ENCODE measurements around the gene TRANK1.

TRANK1 gene

DNA sequence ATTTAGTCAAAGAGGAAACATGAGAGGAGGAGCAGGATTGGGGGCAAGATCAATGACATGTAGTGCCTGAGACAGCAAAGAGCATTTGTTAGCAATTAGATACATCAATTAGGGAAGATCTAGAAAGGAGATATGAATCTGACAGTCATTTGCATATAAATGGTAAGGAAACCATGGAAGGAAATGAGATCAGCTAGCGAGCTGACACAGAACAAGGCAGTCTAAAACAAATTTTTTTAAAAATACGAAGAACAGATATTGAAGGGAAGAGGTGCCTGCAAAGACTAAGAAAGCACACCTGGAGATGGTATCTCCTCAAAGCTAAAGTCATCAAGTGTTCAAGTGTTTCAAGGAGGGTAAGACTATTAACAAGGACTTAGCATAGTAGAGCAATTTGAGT, 43.5 kb upstream of the TRANK1 start:
- no peaks in the 10 kb centered on the region for H3K9me3 ChIP-seq (ENCODE audit: insufficient read depth, low read depth, low read length)
- no peak overlapping the region for H4K91ac ChIP-seq (ENCODE audit: low read depth, low read length)
- no peak overlapping the region for H2BK5ac ChIP-seq (ENCODE audit: low read depth, low read length, poor library complexity)
- H3K4me2 ChIP-seq (ENCODE audit: low read length) = no peak overlapping the region
- no CpG with 5 or more reads among the region's 2 CpGs for WGBS (ENCODE audit: extremely low coverage, insufficient coverage, insufficient read length)
- no peak overlapping the region for H2BK120ac ChIP-seq (ENCODE audit: insufficient read depth, low read length, poor library complexity)
- no peak overlapping the region for H3K14ac ChIP-seq (ENCODE audit: low read length)
- H3K9ac ChIP-seq (ENCODE audit: low read length) = no peak overlapping the region
- peaks cover 0 to 3% of the 10 kb centered on the region in 2 experiments for H3K4me1 ChIP-seq (ENCODE audit: control insufficient read depth in 1 of 2, insufficient read depth in 2 of 2, low read length in 2 of 2)
- peaks cover 6 to 16% of the 10 kb centered on the region in 2 experiments for H3K36me3 ChIP-seq (ENCODE audit: control insufficient read depth in 1 of 2, insufficient read depth in 2 of 2, low read length in 2 of 2)
- no peak overlapping the region for H2BK12ac ChIP-seq (ENCODE audit: low read length)
- H3K27ac ChIP-seq (ENCODE audit: low read depth, low read length) = no peak overlapping the region
- H3K18ac ChIP-seq (ENCODE audit: low read length) = no peak overlapping the region
- no peak overlapping the region for H4K8ac ChIP-seq (ENCODE audit: low read depth, low read length)
- no peak for DNase-seq
- H2AK5ac ChIP-seq (ENCODE audit: low read length) = no peak overlapping the region
- no peak overlapping the region for H3K4ac ChIP-seq (ENCODE audit: low read depth, low read length)
- no peaks in the 10 kb centered on the region for H3K27me3 ChIP-seq (ENCODE audit: insufficient read depth, low read length)
- no peak overlapping the region for H4K12ac ChIP-seq (ENCODE audit: low read depth, low read length)
- H3K79me2 ChIP-seq (ENCODE audit: control insufficient read depth, insufficient read depth, low read length, poor library complexity) = peaks cover 8% of the 10 kb centered on the region
- H3K23ac ChIP-seq (ENCODE audit: low read length) = no peak overlapping the region
- H2AFZ ChIP-seq (ENCODE audit: insufficient read depth, low read length, poor library complexity) = no peak overlapping the region
- no peak overlapping the region for H3K4me3 ChIP-seq (ENCODE audit: low read depth, low read length)
- peaks cover 6% of the 10 kb centered on the region for H3K79me1 ChIP-seq (ENCODE audit: low read length)

DNA sequence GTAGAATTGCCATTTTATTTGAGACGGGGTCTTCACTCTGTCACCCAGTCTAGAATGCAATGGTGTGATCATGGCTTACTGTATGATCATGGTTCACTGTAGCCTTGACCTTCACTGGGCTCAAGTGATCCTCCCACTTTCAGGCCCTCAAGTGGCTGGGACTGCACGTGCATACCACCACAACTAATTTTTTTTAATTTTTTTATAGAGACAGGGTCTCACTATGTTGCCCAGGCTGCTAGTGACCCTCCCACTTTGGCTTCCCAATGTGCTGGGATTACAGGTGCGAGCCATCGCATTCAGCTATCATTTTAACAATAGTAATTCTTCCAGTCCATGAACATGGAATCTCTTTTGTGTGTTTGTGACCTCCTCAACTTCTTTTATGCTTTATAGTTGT, 36.2 kb upstream of the TRANK1 start:
- Histone ChIP-seq H3K9ac (ENCODE audit: low read length) (no peak overlapping the region), H2AFZ (ENCODE audit: insufficient read depth, low read length, poor library complexity) (no peak overlapping the region), H3K4me2 (ENCODE audit: low read length) (no peak overlapping the region), H3K27me3 (ENCODE audit: insufficient read depth, low read length) (no peaks in the 10 kb centered on the region), H4K12ac (ENCODE audit: low read depth, low read length) (no peak overlapping the region), H3K4me3 (ENCODE audit: low read depth, low read length) (no peak overlapping the region), H3K23ac (ENCODE audit: low read length) (no peak overlapping the region), H4K91ac (ENCODE audit: low read depth, low read length) (no peak overlapping the region), H2AK5ac (ENCODE audit: low read length) (no peak overlapping the region), H3K27ac (ENCODE audit: low read depth, low read length) (no peak overlapping the region), H4K8ac (ENCODE audit: low read depth, low read length) (no peak overlapping the region), H3K4ac (ENCODE audit: low read depth, low read length) (no peak overlapping the region), H3K36me3 (ENCODE audit: control insufficient read depth in 1 of 2, insufficient read depth in 2 of 2, low read length in 2 of 2) (peaks cover 7 to 18% of the 10 kb centered on the region in 2 experiments), H3K9me3 (ENCODE audit: insufficient read depth, low read depth, low read length) (peaks cover 3% of the 10 kb centered on the region), H3K79me2 (ENCODE audit: control insufficient read depth, insufficient read depth, low read length, poor library complexity) (no peaks in the 10 kb centered on the region), H2BK5ac (ENCODE audit: low read depth, low read length, poor library complexity) (no peak overlapping the region), H2BK12ac (ENCODE audit: low read length) (no peak overlapping the region), H2BK120ac (ENCODE audit: insufficient read depth, low read length, poor library complexity) (no peak overlapping the region), H3K14ac (ENCODE audit: low read length) (no peak overlapping the region), H3K18ac (ENCODE audit: low read length) (no peak overlapping the region), H3K79me1 (ENCODE audit: low read length) (no peaks in the 10 kb centered on the region), H3K4me1 (ENCODE audit: control insufficient read depth in 1 of 2, insufficient read depth in 2 of 2, low read length in 2 of 2) (no peaks in the 10 kb centered on the region)
- no peak for DNase-seq
- WGBS (ENCODE audit: extremely low coverage, insufficient coverage, insufficient read length) = no CpG with 5 or more reads among the region's 4 CpGs

DNA sequence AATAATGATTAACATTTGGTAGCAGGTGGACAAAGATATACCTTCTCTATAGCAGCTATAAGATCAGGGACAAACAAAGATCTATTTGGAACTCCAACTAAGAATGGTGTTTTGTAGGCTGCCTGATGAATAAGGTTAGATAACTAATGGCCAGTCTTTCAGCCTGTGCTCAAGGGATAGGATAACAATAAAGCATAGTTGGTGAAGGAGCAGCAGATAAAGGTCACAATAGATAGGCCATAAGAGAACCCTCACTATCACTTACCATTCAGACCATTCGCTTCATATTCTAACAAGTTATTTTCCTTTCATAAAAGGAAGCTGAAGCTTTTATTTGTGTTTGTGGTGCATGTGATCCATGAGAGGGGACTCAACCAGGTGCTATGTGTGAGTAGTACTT, 28.3 kb upstream of the TRANK1 start:
- no peak overlapping the region for H2BK5ac ChIP-seq (ENCODE audit: low read depth, low read length, poor library complexity)
- H3K4me1 ChIP-seq (ENCODE audit: control insufficient read depth in 1 of 2, insufficient read depth in 2 of 2, low read length in 2 of 2) = peaks cover 0 to 4% of the 10 kb centered on the region in 2 experiments
- peaks cover 3% of the 10 kb centered on the region for H3K79me1 ChIP-seq (ENCODE audit: low read length)
- no peak for DNase-seq
- peaks cover 3% of the 10 kb centered on the region for H3K9me3 ChIP-seq (ENCODE audit: insufficient read depth, low read depth, low read length)
- no peak overlapping the region for H4K12ac ChIP-seq (ENCODE audit: low read depth, low read length)
- no peak overlapping the region for H3K23ac ChIP-seq (ENCODE audit: low read length)
- no peaks in the 10 kb centered on the region for H3K27me3 ChIP-seq (ENCODE audit: insufficient read depth, low read length)
- no peak overlapping the region for H3K14ac ChIP-seq (ENCODE audit: low read length)
- H3K18ac ChIP-seq (ENCODE audit: low read length) = no peak overlapping the region
- H3K4me2 ChIP-seq (ENCODE audit: low read length) = no peak overlapping the region
- no peaks in the 10 kb centered on the region for H3K79me2 ChIP-seq (ENCODE audit: control insufficient read depth, insufficient read depth, low read length, poor library complexity)
- no CpG with 5 or more reads among the region's 1 CpG for WGBS (ENCODE audit: extremely low coverage, insufficient coverage, insufficient read length)
- no peak overlapping the region for H3K27ac ChIP-seq (ENCODE audit: low read depth, low read length)
- H4K91ac ChIP-seq (ENCODE audit: low read depth, low read length) = no peak overlapping the region
- no peak overlapping the region for H2BK12ac ChIP-seq (ENCODE audit: low read length)
- H3K36me3 ChIP-seq (ENCODE audit: control insufficient read depth in 1 of 2, insufficient read depth in 2 of 2, low read length in 2 of 2) = peaks cover 0 to 2% of the 10 kb centered on the region in 2 experiments
- no peak overlapping the region for H3K4me3 ChIP-seq (ENCODE audit: low read depth, low read length)
- no peak overlapping the region for H3K9ac ChIP-seq (ENCODE audit: low read length)
- no peak overlapping the region for H2AFZ ChIP-seq (ENCODE audit: insufficient read depth, low read length, poor library complexity)
- no peak overlapping the region for H2BK120ac ChIP-seq (ENCODE audit: insufficient read depth, low read length, poor library complexity)
- H3K4ac ChIP-seq (ENCODE audit: low read depth, low read length) = no peak overlapping the region
- H4K8ac ChIP-seq (ENCODE audit: low read depth, low read length) = no peak overlapping the region
- no peak overlapping the region for H2AK5ac ChIP-seq (ENCODE audit: low read length)

DNA sequence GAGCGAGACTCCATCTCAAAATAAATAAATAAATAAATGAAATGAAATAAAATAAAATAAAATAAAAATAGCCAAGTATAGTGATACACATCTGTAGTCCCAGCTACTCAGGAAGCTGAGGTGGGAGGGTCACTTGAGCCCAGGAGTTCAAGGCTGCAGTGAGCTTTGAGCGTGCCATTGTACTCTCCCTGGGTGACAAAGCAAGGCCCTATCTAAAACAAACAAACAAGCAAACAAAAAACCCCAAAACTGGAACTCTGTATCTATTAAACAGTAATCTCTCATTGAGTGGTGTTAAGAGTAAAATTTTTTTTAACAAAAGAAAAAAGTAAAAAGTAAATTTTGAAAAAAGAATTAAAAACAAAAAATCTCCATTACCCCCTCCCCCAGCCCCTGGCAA, 27.3 kb upstream of the TRANK1 start:
- no peak overlapping the region for H2BK120ac ChIP-seq (ENCODE audit: insufficient read depth, low read length, poor library complexity)
- H3K14ac ChIP-seq (ENCODE audit: low read length) = no peak overlapping the region
- H2BK5ac ChIP-seq (ENCODE audit: low read depth, low read length, poor library complexity) = no peak overlapping the region
- no peak overlapping the region for H4K8ac ChIP-seq (ENCODE audit: low read depth, low read length)
- H3K4me1 ChIP-seq (ENCODE audit: control insufficient read depth in 1 of 2, insufficient read depth in 2 of 2, low read length in 2 of 2) = peaks cover 0 to 4% of the 10 kb centered on the region in 2 experiments
- H2BK12ac ChIP-seq (ENCODE audit: low read length) = no peak overlapping the region
- no peak overlapping the region for H3K23ac ChIP-seq (ENCODE audit: low read length)
- WGBS (ENCODE audit: extremely low coverage, insufficient coverage, insufficient read length) = no CpG with 5 or more reads among the region's 2 CpGs
- peaks cover 3% of the 10 kb centered on the region for H3K79me1 ChIP-seq (ENCODE audit: low read length)
- no peak for DNase-seq
- no peak overlapping the region for H3K4ac ChIP-seq (ENCODE audit: low read depth, low read length)
- no peak overlapping the region for H3K9ac ChIP-seq (ENCODE audit: low read length)
- no peak overlapping the region for H4K91ac ChIP-seq (ENCODE audit: low read depth, low read length)
- H3K18ac ChIP-seq (ENCODE audit: low read length) = no peak overlapping the region
- no peak overlapping the region for H3K4me2 ChIP-seq (ENCODE audit: low read length)
- H2AFZ ChIP-seq (ENCODE audit: insufficient read depth, low read length, poor library complexity) = no peak overlapping the region
- no peaks in the 10 kb centered on the region for H3K79me2 ChIP-seq (ENCODE audit: control insufficient read depth, insufficient read depth, low read length, poor library complexity)
- no peaks in the 10 kb centered on the region for H3K27me3 ChIP-seq (ENCODE audit: insufficient read depth, low read length)
- H3K9me3 ChIP-seq (ENCODE audit: insufficient read depth, low read depth, low read length) = peaks cover 3% of the 10 kb centered on the region
- H3K4me3 ChIP-seq (ENCODE audit: low read depth, low read length) = no peak overlapping the region
- H2AK5ac ChIP-seq (ENCODE audit: low read length) = no peak overlapping the region
- H4K12ac ChIP-seq (ENCODE audit: low read depth, low read length) = no peak overlapping the region
- H3K27ac ChIP-seq (ENCODE audit: low read depth, low read length) = no peak overlapping the region
- H3K36me3 ChIP-seq (ENCODE audit: control insufficient read depth in 1 of 2, insufficient read depth in 2 of 2, low read length in 2 of 2) = peaks cover 0 to 2% of the 10 kb centered on the region in 2 experiments
